Measurements from ENCODE around the gene ADCY2. TPM values are rescaled to one million over a fixed set of nuclear protein-coding genes. Genes with fewer than 3 reads are reported as not detected.

ADCY2 gene
- polyA plus RNA-seq, 1 of the 3 experiments (the other 2 are of a cell fraction) = not detected

DNA sequence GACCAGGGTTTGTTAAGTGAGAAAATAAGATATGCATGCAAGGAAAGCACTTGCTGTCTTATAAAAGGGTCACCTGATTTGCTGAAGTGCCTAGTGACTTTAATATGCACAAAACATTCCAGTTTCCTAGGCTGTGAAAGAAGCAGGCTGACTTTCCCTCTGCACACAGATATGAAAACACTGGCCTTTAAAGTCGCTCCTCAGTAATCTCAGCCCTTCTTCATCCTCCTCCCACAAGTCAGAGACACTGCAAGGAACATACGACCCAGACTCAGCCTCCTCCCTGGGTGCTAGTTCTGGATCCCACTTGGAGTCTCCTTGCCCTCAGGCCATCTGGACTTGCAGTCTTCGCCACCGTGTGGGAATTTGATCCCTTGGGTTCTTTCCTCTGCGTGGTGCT lies 288.9 kb downstream of the ADCY2 start:
- ChIA-PET CTCF (no interaction called here), POLR2A (no interaction called here)

DNA sequence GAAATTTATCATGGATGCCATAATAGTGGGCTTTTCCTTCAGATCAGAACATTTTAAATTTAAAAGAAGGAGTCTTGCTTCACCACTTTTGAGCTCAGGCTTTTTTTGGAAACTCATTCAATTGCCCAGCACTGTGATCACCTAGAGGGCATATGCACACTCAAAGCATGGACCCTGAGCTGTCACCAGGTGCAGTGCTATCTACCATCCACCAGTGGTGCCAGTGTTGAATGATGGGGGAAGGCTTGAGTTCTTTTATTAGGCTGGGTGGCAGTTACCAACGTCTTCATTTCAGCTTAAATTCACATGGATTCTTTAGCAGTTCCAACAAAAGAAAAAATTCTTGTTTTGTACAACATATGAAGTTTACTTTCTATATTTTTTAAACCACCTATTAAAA lies 290.9 kb downstream of the ADCY2 start:
- H3K27me3 ChIP-seq (ENCODE audit: insufficient read depth) = peaks cover 14% of the 10 kb centered on the region; the same call in 1 of the 2 replicates
- no peak overlapping the region for H3K27ac ChIP-seq (ENCODE audit: low read depth in 2 of 2, low read length in 1 of 2)
- no peaks in the 10 kb centered on the region for H3K9me2 ChIP-seq
- no peaks in the 10 kb centered on the region for H3F3A ChIP-seq (replicated peaks; ENCODE audit: insufficient read depth)
- H3K4me2 ChIP-seq = no peak overlapping the region
- H2AFZ ChIP-seq (ENCODE audit: low read depth) = no peak overlapping the region
- H3K4me1 ChIP-seq (ENCODE audit: control insufficient read depth in 1 of 2, insufficient read depth in 2 of 2, low read depth in 1 of 2, low read length in 1 of 2) = no peaks in the 10 kb centered on the region
- DNase-seq = no peak
- H3K79me2 ChIP-seq (ENCODE audit: insufficient read depth) = no peaks in the 10 kb centered on the region
- H4K20me1 ChIP-seq (ENCODE audit: insufficient read depth) = no peaks in the 10 kb centered on the region
- no peaks in the 10 kb centered on the region for H3K9me3 ChIP-seq
- H3K9ac ChIP-seq = no peak overlapping the region
- POLR2A ChIA-PET = no interaction called here
- TF ChIP-seq JUND (IDR thresholded peaks at IDR 0.05) = no peak
- TF ChIP-seq GABPA (IDR thresholded peaks at IDR 0.05; ENCODE audit: low read depth) = no peak
- TF ChIP-seq, protein P1, sequence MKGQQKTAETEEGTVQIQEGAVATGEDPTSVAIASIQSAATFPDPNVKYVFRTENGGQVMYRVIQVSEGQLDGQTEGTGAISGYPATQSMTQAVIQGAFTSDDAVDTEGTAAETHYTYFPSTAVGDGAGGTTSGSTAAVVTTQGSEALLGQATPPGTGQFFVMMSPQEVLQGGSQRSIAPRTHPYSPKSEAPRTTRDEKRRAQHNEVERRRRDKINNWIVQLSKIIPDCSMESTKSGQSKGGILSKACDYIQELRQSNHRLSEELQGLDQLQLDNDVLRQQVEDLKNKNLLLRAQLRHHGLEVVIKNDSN (IDR thresholded peaks at IDR 0.05; ENCODE audit: borderline replicate concordance, low read depth) = no peak
- TF ChIP-seq, protein P2, sequence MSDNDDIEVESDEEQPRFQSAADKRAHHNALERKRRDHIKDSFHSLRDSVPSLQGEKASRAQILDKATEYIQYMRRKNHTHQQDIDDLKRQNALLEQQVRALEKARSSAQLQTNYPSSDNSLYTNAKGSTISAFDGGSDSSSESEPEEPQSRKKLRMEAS (IDR thresholded peaks at IDR 0.05; ENCODE audit: low read depth) = no peak
- TF ChIP-seq RAD21 (IDR thresholded peaks at IDR 0.05; ENCODE audit: low read length) = no peak
- TF ChIP-seq, protein P3, sequence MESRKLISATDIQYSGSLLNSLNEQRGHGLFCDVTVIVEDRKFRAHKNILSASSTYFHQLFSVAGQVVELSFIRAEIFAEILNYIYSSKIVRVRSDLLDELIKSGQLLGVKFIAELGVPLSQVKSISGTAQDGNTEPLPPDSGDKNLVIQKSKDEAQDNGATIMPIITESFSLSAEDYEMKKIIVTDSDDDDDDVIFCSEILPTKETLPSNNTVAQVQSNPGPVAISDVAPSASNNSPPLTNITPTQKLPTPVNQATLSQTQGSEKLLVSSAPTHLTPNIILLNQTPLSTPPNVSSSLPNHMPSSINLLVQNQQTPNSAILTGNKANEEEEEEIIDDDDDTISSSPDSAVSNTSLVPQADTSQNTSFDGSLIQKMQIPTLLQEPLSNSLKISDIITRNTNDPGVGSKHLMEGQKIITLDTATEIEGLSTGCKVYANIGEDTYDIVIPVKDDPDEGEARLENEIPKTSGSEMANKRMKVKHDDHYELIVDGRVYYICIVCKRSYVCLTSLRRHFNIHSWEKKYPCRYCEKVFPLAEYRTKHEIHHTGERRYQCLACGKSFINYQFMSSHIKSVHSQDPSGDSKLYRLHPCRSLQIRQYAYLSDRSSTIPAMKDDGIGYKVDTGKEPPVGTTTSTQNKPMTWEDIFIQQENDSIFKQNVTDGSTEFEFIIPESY (IDR thresholded peaks at IDR 0.05; ENCODE audit: borderline replicate concordance, low read depth) = no peak
- no peak for TF ChIP-seq EP300 (IDR thresholded peaks at IDR 0.05; ENCODE audit: borderline replicate concordance in 1 of 2, low read depth in 1 of 2, low read length in 1 of 2)
- TF ChIP-seq, protein P4, sequence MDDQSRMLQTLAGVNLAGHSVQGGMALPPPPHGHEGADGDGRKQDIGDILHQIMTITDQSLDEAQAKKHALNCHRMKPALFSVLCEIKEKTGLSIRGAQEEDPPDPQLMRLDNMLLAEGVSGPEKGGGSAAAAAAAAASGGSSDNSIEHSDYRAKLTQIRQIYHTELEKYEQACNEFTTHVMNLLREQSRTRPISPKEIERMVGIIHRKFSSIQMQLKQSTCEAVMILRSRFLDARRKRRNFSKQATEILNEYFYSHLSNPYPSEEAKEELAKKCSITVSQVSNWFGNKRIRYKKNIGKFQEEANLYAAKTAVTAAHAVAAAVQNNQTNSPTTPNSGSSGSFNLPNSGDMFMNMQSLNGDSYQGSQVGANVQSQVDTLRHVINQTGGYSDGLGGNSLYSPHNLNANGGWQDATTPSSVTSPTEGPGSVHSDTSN (IDR thresholded peaks at IDR 0.05) = no peak
- TF ChIP-seq, protein P5, sequence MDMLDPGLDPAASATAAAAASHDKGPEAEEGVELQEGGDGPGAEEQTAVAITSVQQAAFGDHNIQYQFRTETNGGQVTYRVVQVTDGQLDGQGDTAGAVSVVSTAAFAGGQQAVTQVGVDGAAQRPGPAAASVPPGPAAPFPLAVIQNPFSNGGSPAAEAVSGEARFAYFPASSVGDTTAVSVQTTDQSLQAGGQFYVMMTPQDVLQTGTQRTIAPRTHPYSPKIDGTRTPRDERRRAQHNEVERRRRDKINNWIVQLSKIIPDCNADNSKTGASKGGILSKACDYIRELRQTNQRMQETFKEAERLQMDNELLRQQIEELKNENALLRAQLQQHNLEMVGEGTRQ (IDR thresholded peaks at IDR 0.05; ENCODE audit: borderline replicate concordance, low read depth, low read length) = no peak
- TF ChIP-seq FOSL2 (IDR thresholded peaks at IDR 0.05; ENCODE audit: borderline replicate concordance, low read depth) = no peak
- no peak for TF ChIP-seq SIN3A (IDR thresholded peaks at IDR 0.05; ENCODE audit: borderline replicate concordance, low read depth, low read length)
- TF ChIP-seq RFX5 (IDR thresholded peaks at IDR 0.05; ENCODE audit: low read length) = no peak
- TF ChIP-seq RXRA (IDR thresholded peaks at IDR 0.05; ENCODE audit: borderline replicate concordance, low read depth) = no peak
- no peak for TF ChIP-seq ELF1 (IDR thresholded peaks at IDR 0.05)
- no peaks in the 10 kb centered on the region for H3K36me3 ChIP-seq (replicated peaks in 1 of 2; ENCODE audit: control insufficient read depth in 1 of 2, insufficient read depth in 2 of 2, low read length in 1 of 2)
- H3K4me3 ChIP-seq (ENCODE audit: low read depth in 2 of 2, low read length in 1 of 2) = no peak overlapping the region
- 0% methylated on average over 1 of the region's 1 CpG for WGBS (ENCODE audit: low lambda C conversion rate)
- CTCF ChIA-PET = interaction anchor here (1.2 kb wide), 1 partner anchor 9 kb away, joined by 3 read pairs; no protein-coding TSS in a partner anchor

More for the DNA sequence above, 288.9 kb downstream of the ADCY2 start:
- no peaks in the 10 kb centered on the region for H3K36me3 ChIP-seq (replicated peaks in 1 of 2; ENCODE audit: control insufficient read depth in 1 of 2, insufficient read depth in 2 of 2, low read length in 1 of 2)
- H3K4me1 ChIP-seq (ENCODE audit: control insufficient read depth in 1 of 2, insufficient read depth in 2 of 2, low read depth in 1 of 2, low read length in 1 of 2) = no peaks in the 10 kb centered on the region
- TF ChIP-seq FOXJ3 (CRISPR knock-in tag; IDR thresholded peaks at IDR 0.05) (no peak), TAF1 (IDR thresholded peaks at IDR 0.05; ENCODE audit: borderline replicate concordance, low read depth, low read length) (no peak)
- no peaks in the 10 kb centered on the region for H3F3A ChIP-seq (replicated peaks; ENCODE audit: insufficient read depth)
- peaks cover 14% of the 10 kb centered on the region; the same call in 1 of the 2 replicates for H3K27me3 ChIP-seq (ENCODE audit: insufficient read depth)
- H3K27ac ChIP-seq (ENCODE audit: low read depth in 2 of 2, low read length in 1 of 2) = no peak overlapping the region
- H3K79me2 ChIP-seq (ENCODE audit: insufficient read depth) = no peaks in the 10 kb centered on the region
- no peaks in the 10 kb centered on the region for H4K20me1 ChIP-seq (ENCODE audit: insufficient read depth)
- no peak overlapping the region for H3K4me3 ChIP-seq (ENCODE audit: low read depth in 2 of 2, low read length in 1 of 2)
- WGBS (ENCODE audit: low lambda C conversion rate) = 0% methylated on average over 5 of the region's 5 CpGs
- no peak overlapping the region for H3K9ac ChIP-seq
- H3K9me2 ChIP-seq = no peaks in the 10 kb centered on the region
- H3K9me3 ChIP-seq = no peaks in the 10 kb centered on the region
- no peak overlapping the region for H2AFZ ChIP-seq (ENCODE audit: low read depth)
- H3K4me2 ChIP-seq = no peak overlapping the region
- no peak for DNase-seq

Data from SK-N-SH (cell line).